PC-3 (cell line): ENCODE data around the gene EHMT1.

Source experiments
- EZH2 ChIP-seq: fragments of 300-600 bp; sonication (generic); IDR thresholded peaks from one replicate; pipeline ENCODE4 v1.6.1; 2017; ENCODE audit warnings: antibody characterized with exemption, mild to moderate bottlenecking, low read length; ENCODE audit not compliant: unreplicated experiment
- EZH2phosphoT487 ChIP-seq: fragments of 300-600 bp; sonication (generic); IDR thresholded peaks from 2 replicates; pipeline ENCODE4 v1.6.1; 2018; ENCODE audit warnings: mild to moderate bottlenecking, antibody characterized with exemption, low read length, borderline replicate concordance
- TF ChIP-seq, protein P1 (sequence below): fragments of 300-600 bp; sonication (generic); conservative IDR thresholded peaks from 2 replicates; pipeline ENCODE4 v1.5.1; 2017; ENCODE audit warnings: antibody characterized with exemption, low read depth, mild to moderate bottlenecking, low read length

DNA sequence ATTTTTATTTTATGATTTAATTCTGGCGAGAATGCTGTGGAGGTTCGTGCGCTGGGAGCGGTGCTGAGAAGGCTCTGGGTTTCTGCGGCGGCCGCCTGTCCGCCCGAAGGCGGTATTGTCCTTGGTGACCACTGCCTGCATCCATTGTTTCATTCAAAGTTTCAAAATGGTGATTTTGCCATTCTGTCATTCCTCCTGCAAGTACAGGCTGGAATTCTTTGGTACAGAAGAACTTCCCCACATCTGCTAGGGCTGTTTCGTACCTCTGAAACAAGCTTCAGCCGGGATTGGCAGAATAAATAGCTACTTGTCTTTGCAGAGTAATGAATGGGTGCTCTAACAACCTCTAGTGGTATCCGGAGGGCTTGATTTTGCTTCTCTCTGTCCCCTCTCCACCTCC lies 146.2 kb downstream of the EHMT1 start:
- TF ChIP-seq, protein P1, sequence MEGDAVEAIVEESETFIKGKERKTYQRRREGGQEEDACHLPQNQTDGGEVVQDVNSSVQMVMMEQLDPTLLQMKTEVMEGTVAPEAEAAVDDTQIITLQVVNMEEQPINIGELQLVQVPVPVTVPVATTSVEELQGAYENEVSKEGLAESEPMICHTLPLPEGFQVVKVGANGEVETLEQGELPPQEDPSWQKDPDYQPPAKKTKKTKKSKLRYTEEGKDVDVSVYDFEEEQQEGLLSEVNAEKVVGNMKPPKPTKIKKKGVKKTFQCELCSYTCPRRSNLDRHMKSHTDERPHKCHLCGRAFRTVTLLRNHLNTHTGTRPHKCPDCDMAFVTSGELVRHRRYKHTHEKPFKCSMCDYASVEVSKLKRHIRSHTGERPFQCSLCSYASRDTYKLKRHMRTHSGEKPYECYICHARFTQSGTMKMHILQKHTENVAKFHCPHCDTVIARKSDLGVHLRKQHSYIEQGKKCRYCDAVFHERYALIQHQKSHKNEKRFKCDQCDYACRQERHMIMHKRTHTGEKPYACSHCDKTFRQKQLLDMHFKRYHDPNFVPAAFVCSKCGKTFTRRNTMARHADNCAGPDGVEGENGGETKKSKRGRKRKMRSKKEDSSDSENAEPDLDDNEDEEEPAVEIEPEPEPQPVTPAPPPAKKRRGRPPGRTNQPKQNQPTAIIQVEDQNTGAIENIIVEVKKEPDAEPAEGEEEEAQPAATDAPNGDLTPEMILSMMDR, result no peak
- TF ChIP-seq EZH2 (no peak), EZH2phosphoT487 (no peak)
